Lung (tissue), 16 donors: ENCODE data around the gene CATSPERB. TPM values are rescaled to one million over a fixed set of nuclear protein-coding genes. Genes with fewer than 3 reads are reported as not detected.

Experiments
- ATAC-seq: fragments of 200-7000 bp; cut with Tn5 transposase; one replicate; pipeline ENCODE4 v1.9.1; 2020; ENCODE audit warnings: moderate number of reproducible peaks; ENCODE audit not compliant: insufficient read depth, low FRiP score
- DNase-seq, 3 donors: peaks; one replicate each; pipeline ENCODE4 v3.0.0-alpha.2; 2013 to 2017
- H3K27ac ChIP-seq, 2 donors: one replicate each; pipeline ENCODE4 v1.5.1; 2013; ENCODE audit warnings: mild to moderate bottlenecking in 2 of 2, moderate library complexity in 2 of 2, control low read depth in 1 of 2, inconsistent platforms in 1 of 2, low read depth in 1 of 2, low read length in 1 of 2
- H3K27me3 ChIP-seq, 3 donors: one replicate each; pipeline ENCODE4 v1.5.1; 2013; ENCODE audit warnings: low read length in 2 of 3; ENCODE audit not compliant: control insufficient read depth in 3 of 3, insufficient read depth in 3 of 3
- H3K36me3 ChIP-seq, 4 donors: one replicate each; pipeline ENCODE4 v1.5.1; 2013; ENCODE audit warnings: low read length in 4 of 4, mild to moderate bottlenecking in 1 of 4, moderate library complexity in 1 of 4; ENCODE audit not compliant: control insufficient read depth in 4 of 4, insufficient read depth in 4 of 4
- H3K4me1 ChIP-seq, 5 donors: one replicate each; pipeline ENCODE4 v1.5.1; 2013; ENCODE audit warnings: low read length in 5 of 5, mild to moderate bottlenecking in 2 of 5, moderate library complexity in 1 of 5; ENCODE audit not compliant: control insufficient read depth in 5 of 5, insufficient read depth in 5 of 5
- H3K4me3 ChIP-seq: one replicate; pipeline ENCODE4 v1.5.1; 2013; ENCODE audit warnings: mild to moderate bottlenecking, control low read depth, moderate library complexity
- H3K9ac ChIP-seq, 2 donors: one replicate each; pipeline ENCODE4 v1.5.1; 2013; ENCODE audit warnings: low read length in 2 of 2, control low read depth in 1 of 2; ENCODE audit not compliant: insufficient read depth in 1 of 2
- H3K9me3 ChIP-seq, 4 donors: one replicate each; pipeline ENCODE4 v1.5.1; 2013; ENCODE audit warnings: low read length in 3 of 4, mild to moderate bottlenecking in 1 of 4, moderate library complexity in 1 of 4; ENCODE audit not compliant: control insufficient read depth in 4 of 4, insufficient read depth in 3 of 4
- CTCF ChIP-seq: IDR thresholded peaks from 2 replicates; pipeline ENCODE4 v1.5.1; 2012; ENCODE audit warnings: mild to moderate bottlenecking; ENCODE audit errors: control extremely low read depth, extremely low read depth
- WGBS, 2 donors: extraction: QIAGEN DNeasy Blood & Tissue Kit; methylation state at CpG; one replicate each; pipeline ENCODE4 v1.1.7; 2013; 5-methylcytosine and 5-hydroxymethylcytosine counted together
- long read RNA-seq, 5 donors: transcript quantifications; one replicate each; lab custom pipeline, GENCODE V29; 2026
- polyA plus RNA-seq, 2 donors: library from polyadenylated mRNA; stranded (reverse); fragments of 200-250 nt; gene quantifications; one replicate each; pipeline ENCODE4 v1.2.1, GENCODE V29; 2013
- total RNA-seq, 2 donors: library from RNA; depleted of rRNA in 1 of 2; stranded (reverse); fragments of >200 nt in 1 of 2; gene quantifications; one replicate each; pipeline ENCODE4 v1.2.1, GENCODE V29; 2014 to 2021
- donor health status: control.
- donor health status: control.
- donor health status: Bipolar disorder and iron deficiency.
- donor health status: healthy.
- donor health status: DM: yes; HTN: yes; CAD: no.

The CATSPERB gene
- total RNA-seq: 1 to 10 TPM; 7.4 to 9.0 TPM
- 1 to 10 TPM in 1 of 2 donors, under 1 TPM in 1; 0.57 to 1.3 TPM for polyA plus RNA-seq
- long read RNA-seq, donor 1: 0 reads
- long read RNA-seq, donor 2: 0 reads
- long read RNA-seq, donor 3: 0 reads
- long read RNA-seq, donor 4: 0 reads
- long read RNA-seq, donor 5, partial matches to known transcripts: 0 of 1 reads
- long read RNA-seq, donor 5, other reads (novel, unspliced or antisense): 0 of 1 reads

DNA sequence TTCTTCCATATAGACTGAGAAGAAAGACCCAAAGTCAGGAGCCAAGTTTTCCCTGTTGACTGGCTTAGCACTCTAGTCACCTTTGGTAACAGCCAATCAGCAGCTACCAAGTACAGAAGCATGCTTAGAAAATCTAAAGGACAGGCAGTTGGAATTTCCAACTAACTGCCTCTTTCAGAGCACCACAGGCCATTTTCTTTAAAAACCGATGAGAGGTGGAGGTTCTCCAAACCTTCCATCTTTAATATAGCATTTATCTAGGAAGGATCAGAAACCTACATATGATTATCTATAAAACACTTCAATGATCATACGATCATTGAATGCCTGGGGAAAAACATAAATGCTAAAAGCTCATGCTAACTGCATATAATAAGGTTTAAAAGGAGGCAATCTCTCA lies at the start of gene CATSPERB:
TSS of gene CATSPERB (minus strand) at position 101 of the 400 bp plus-strand sequence. CDS start 2,607 bp downstream, outside the sequence.
- no peak for TF ChIP-seq CTCF
- WGBS, 2 donors: 93 to 94% methylated on average over 2 of the region's 2 CpGs
- no peaks in the 10 kb centered on the region for H3K36me3 ChIP-seq

GRCh38 chr14:91780452-91780851 lies 48.6 kb upstream of the CATSPERB start:
- Histone ChIP-seq H3K27ac (no peak overlapping the region), H3K9ac (no peak overlapping the region), H3K4me1 (no peaks in the 10 kb centered on the region), H3K4me3 (no peak overlapping the region), H3K27me3 (peaks cover 0 to 3% (median 0%) of the 10 kb centered on the region in 3 donors), H3K9me3 (no peaks in the 10 kb centered on the region), H3K36me3 (peaks cover 0 to 2% (median 0%) of the 10 kb centered on the region in 4 donors)
- ATAC-seq: no peak
- no peak for TF ChIP-seq CTCF
- no peak for DNase-seq
- WGBS, 2 donors: 18 to 31% methylated on average over 3 of the region's 3 CpGs

More for the DNA sequence above, at the start of gene CATSPERB:
- Histone ChIP-seq H3K27me3 (no peaks in the 10 kb centered on the region), H3K27ac (no peak within 1 kb of the TSS), H3K9me3 (no peaks in the 10 kb centered on the region), H3K9ac (no peak within 1 kb of the TSS), H3K4me3 (no peak within 1 kb of the TSS), H3K4me1 (no peaks in the 10 kb centered on the region)
- no peak for DNase-seq
- ATAC-seq: no peak

- no peak for DNase-seq
- no peak for ATAC-seq
- no peak overlapping the region for H3K27ac ChIP-seq
- H3K36me3 ChIP-seq: peaks cover 0 to 4% (median 0%) of the 10 kb centered on the region in 4 donors
- TF ChIP-seq CTCF: no peak
- H3K9ac ChIP-seq: no peak overlapping the region
- H3K4me3 ChIP-seq: no peak overlapping the region
- WGBS, 2 donors: 97% methylated on average over 2 of the region's 2 CpGs
- peaks cover 0 to 3% (median 0%) of the 10 kb centered on the region in 3 donors for H3K27me3 ChIP-seq
- no peaks in the 10 kb centered on the region for H3K9me3 ChIP-seq
- H3K4me1 ChIP-seq: no peaks in the 10 kb centered on the region
These were observed 46.3 kb upstream of the CATSPERB start for GRCh38 chr14:91778217-91778616.
